Measurements from ENCODE around the gene RAB21.

DNA sequence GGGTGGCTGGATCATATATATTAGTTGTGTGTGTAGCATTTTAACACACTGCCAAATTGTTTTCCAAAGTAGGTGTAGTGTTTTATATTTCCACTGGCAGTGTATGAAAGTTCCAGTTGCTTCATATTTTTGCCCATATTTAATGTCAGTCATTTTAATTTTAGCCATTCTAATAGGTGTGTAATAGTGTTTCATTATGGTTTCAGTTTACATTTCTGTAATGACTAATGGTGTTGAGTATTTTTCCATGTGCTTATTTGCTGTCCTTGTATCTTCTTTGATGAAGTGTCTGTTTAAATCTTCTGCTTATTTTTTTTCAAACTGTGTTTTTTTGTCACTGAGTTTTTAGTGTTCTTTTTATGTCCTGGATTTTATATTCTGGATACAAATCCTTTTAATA lies 93.5 kb downstream of the RAB21 start:
- TF ChIP-seq, protein P1, sequence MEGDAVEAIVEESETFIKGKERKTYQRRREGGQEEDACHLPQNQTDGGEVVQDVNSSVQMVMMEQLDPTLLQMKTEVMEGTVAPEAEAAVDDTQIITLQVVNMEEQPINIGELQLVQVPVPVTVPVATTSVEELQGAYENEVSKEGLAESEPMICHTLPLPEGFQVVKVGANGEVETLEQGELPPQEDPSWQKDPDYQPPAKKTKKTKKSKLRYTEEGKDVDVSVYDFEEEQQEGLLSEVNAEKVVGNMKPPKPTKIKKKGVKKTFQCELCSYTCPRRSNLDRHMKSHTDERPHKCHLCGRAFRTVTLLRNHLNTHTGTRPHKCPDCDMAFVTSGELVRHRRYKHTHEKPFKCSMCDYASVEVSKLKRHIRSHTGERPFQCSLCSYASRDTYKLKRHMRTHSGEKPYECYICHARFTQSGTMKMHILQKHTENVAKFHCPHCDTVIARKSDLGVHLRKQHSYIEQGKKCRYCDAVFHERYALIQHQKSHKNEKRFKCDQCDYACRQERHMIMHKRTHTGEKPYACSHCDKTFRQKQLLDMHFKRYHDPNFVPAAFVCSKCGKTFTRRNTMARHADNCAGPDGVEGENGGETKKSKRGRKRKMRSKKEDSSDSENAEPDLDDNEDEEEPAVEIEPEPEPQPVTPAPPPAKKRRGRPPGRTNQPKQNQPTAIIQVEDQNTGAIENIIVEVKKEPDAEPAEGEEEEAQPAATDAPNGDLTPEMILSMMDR (IDR thresholded peaks at IDR 0.05) = no peak
- no peak for TF ChIP-seq POLR2A (IDR thresholded peaks at IDR 0.05)
- no peak for TF ChIP-seq POLR2AphosphoS5 (IDR thresholded peaks at IDR 0.05)

Measured in sigmoid colon (tissue), 4 donors.